HL-60 (cell line): ENCODE results near the gene FAM98C.

Experiments
- DNase-seq, 2 experiments: peaks; one replicate each; pipeline ENCODE4 v3.0.0-alpha.2; 2010 to 2020; ENCODE audit warnings: low read depth in 1 of 2, low spot score in 1 of 2
- H3K27ac ChIP-seq: fragments of 250-450 bp; sonication (Bioruptor Pico); replicated peaks from 2 replicates; pipeline ENCODE4 v1.5.1; 2020; ENCODE audit warnings: mild to moderate bottlenecking, moderate library complexity
- H3K27me3 ChIP-seq: fragments of 250-450 bp; sonication (Bioruptor Pico); 2 replicates; pipeline ENCODE4 v1.5.1; 2021; ENCODE audit warnings: mild to moderate bottlenecking, moderate library complexity; ENCODE audit not compliant: insufficient read depth, poor library complexity, severe bottlenecking
- H3K4me3 ChIP-seq: replicated peaks from 2 replicates; pipeline ENCODE4 v1.5.1; 2011; ENCODE audit warnings: mild to moderate bottlenecking, control low read depth, low read length; ENCODE audit not compliant: insufficient read depth
- GABPA ChIP-seq: IDR thresholded peaks from 2 replicates; pipeline ENCODE4 v1.6.1; 2012; ENCODE audit warnings: low read depth
- POLR2AphosphoS5 ChIP-seq: IDR thresholded peaks from 2 replicates; pipeline ENCODE4 v1.6.1; 2012; ENCODE audit warnings: low read depth
- SPI1 ChIP-seq: IDR thresholded peaks from 2 replicates; pipeline ENCODE4 v1.6.1; 2012; ENCODE audit warnings: low read depth, mild to moderate bottlenecking, borderline replicate concordance
- TF ChIP-seq, protein P1 (sequence below): IDR thresholded peaks from 2 replicates; pipeline ENCODE4 v1.6.1; 2012; ENCODE audit warnings: low read depth; ENCODE audit not compliant: insufficient replicate concordance
- TF ChIP-seq, protein P2 (sequence below): IDR thresholded peaks from one replicate; pipeline ENCODE4 v1.5.1; 2011; ENCODE audit warnings: low read length, control low read depth, inconsistent platforms; ENCODE audit not compliant: insufficient read depth

The FAM98C gene

DNA sequence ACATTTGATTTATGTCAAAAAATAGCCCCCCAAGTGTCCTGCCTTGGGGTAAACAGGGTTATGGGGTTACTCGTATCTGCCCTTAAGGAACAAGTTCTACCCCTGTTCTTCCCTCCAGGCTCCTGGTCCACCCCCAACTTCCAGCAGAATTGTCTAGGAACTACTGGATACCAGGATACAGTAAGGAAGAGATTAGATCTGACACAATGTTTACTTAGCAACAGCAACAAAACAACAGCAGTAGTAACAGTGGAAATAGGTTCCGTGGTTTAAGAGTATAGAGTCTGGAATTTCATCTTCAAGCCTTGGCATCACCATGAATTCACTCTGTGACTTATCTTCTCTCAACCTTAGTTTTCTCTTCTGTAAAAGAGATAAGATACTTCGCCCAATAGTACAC, 1.7 kb upstream of the FAM98C start:
- Histone ChIP-seq H3K4me3 (no peak overlapping the region), H3K27ac (no peak overlapping the region), H3K27me3 (peaks cover 13% of the 10 kb centered on the region)
- no peak for DNase-seq
- TF ChIP-seq, protein P1, sequence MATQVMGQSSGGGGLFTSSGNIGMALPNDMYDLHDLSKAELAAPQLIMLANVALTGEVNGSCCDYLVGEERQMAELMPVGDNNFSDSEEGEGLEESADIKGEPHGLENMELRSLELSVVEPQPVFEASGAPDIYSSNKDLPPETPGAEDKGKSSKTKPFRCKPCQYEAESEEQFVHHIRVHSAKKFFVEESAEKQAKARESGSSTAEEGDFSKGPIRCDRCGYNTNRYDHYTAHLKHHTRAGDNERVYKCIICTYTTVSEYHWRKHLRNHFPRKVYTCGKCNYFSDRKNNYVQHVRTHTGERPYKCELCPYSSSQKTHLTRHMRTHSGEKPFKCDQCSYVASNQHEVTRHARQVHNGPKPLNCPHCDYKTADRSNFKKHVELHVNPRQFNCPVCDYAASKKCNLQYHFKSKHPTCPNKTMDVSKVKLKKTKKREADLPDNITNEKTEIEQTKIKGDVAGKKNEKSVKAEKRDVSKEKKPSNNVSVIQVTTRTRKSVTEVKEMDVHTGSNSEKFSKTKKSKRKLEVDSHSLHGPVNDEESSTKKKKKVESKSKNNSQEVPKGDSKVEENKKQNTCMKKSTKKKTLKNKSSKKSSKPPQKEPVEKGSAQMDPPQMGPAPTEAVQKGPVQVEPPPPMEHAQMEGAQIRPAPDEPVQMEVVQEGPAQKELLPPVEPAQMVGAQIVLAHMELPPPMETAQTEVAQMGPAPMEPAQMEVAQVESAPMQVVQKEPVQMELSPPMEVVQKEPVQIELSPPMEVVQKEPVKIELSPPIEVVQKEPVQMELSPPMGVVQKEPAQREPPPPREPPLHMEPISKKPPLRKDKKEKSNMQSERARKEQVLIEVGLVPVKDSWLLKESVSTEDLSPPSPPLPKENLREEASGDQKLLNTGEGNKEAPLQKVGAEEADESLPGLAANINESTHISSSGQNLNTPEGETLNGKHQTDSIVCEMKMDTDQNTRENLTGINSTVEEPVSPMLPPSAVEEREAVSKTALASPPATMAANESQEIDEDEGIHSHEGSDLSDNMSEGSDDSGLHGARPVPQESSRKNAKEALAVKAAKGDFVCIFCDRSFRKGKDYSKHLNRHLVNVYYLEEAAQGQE, result no peak
- TF ChIP-seq SPI1, result no peak
- TF ChIP-seq, protein P2, sequence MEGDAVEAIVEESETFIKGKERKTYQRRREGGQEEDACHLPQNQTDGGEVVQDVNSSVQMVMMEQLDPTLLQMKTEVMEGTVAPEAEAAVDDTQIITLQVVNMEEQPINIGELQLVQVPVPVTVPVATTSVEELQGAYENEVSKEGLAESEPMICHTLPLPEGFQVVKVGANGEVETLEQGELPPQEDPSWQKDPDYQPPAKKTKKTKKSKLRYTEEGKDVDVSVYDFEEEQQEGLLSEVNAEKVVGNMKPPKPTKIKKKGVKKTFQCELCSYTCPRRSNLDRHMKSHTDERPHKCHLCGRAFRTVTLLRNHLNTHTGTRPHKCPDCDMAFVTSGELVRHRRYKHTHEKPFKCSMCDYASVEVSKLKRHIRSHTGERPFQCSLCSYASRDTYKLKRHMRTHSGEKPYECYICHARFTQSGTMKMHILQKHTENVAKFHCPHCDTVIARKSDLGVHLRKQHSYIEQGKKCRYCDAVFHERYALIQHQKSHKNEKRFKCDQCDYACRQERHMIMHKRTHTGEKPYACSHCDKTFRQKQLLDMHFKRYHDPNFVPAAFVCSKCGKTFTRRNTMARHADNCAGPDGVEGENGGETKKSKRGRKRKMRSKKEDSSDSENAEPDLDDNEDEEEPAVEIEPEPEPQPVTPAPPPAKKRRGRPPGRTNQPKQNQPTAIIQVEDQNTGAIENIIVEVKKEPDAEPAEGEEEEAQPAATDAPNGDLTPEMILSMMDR, result no peak
- no peak for TF ChIP-seq POLR2AphosphoS5
- no peak for TF ChIP-seq GABPA

DNA sequence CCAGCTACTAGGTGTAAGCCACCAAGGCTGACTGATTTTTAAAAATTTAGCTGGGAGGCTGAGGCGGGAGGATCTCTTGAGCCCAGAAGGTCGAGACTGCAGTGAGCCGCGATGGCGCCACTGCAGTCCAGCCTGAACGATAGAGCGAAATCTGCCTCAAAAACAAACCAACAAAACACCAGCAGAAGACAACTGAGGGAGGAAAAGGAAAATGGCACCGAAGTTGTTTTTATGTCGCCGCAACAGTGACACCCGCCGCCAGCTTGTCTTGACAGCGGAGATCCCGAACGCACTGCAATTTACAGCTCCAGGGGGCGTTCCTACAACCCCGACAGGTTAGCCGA, 298 bp upstream of the FAM98C start:
- Histone ChIP-seq H3K27me3 (no peaks in the 10 kb centered on the region), H3K27ac (no peak overlapping the region), H3K4me3 (peak overlapping the region; percentile 33)
- no peak for DNase-seq
- TF ChIP-seq GABPA, result no peak
- TF ChIP-seq POLR2AphosphoS5, result 0 out of 2 replicates have a peak, but pooled peaks have one; percentile 6

DNA sequence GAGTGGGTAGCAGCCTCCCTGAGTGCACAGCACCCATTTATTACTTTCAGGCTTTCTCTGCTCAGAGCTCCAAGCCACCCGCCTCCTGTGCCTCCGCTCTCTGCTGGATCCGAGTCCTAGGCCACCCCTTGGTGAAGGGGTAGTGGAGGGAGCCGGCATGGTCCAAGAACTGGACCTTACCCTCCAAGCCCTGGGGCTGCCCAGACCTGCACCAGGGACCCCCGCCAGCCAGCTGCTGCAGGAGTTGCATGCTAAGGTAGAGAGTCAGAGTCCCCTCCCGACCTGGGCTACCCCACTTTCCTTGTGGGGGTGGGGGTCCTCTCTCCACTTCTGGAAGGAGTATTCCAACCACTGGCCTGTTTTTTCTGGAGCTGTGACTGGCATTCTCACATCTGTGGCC, 2.0 kb downstream of the FAM98C start:
- no peak for DNase-seq
- TF ChIP-seq, protein P2, result no peak
- TF ChIP-seq SPI1 (no peak), POLR2AphosphoS5 (no peak), GABPA (no peak)
- TF ChIP-seq, protein P1, result no peak
- no peaks in the 10 kb centered on the region for H3K27me3 ChIP-seq
- H3K27ac ChIP-seq, result no peak overlapping the region
- no peak overlapping the region for H3K4me3 ChIP-seq

DNA sequence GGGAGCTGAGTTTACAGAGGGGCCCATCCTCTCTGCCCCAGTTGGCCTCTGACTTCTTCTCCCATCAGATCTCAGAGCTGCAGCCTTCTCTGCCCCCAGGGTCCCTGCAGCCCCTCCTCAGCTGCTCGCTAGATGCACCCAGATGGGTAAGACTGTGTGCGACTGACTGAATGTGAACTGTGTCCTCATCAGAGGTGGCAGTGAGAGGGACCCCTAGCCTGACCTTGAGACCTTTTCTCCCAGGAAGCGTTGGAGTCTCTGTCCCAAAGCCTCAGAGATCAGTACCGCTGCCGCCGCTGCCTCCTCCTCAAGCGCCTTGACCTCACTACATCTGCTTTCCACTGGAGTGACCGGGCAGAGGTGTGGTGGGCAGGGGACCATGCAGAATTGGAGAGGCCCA, 2.4 kb downstream of the FAM98C start:
- Histone ChIP-seq H3K27me3 (no peaks in the 10 kb centered on the region), H3K27ac (no peak overlapping the region), H3K4me3 (no peak overlapping the region)
- DNase-seq, result no peak
- TF ChIP-seq, protein P1, result no peak
- TF ChIP-seq POLR2AphosphoS5 (no peak), SPI1 (no peak), GABPA (no peak)
- TF ChIP-seq, protein P2, result no peak
